Left lung (tissue), 10 donors: Measurements from ENCODE around the gene GPR142. TPM values are rescaled to one million over a fixed set of nuclear protein-coding genes. Genes with fewer than 3 reads are reported as not detected.

Source experiments
- ATAC-seq: fragments of 200-7000 bp; cut with Tn5 transposase; one replicate; pipeline ENCODE4 v1.9.1; 2020; ENCODE audit warnings: moderate library complexity
- DNase-seq, 4 donors: peaks; one replicate each; pipeline ENCODE4 v3.0.0-alpha.2; 2013 to 2020
- H3K27ac ChIP-seq, 2 donors: fragments of 200-600 bp; sonication (generic) in 1 of 2; one replicate each; pipeline versions ENCODE4 v1.5.0 to v1.8.0; 2020 to 2021
- H3K27me3 ChIP-seq, 2 donors: fragments of 200-600 bp; sonication (generic) in 1 of 2; one replicate each; pipeline versions ENCODE4 v1.5.0 to v1.8.0; 2020 to 2021
- H3K36me3 ChIP-seq, 2 donors: fragments of 200-600 bp; sonication (generic) in 1 of 2; one replicate each; pipeline versions ENCODE4 v1.5.0 to v1.8.0; 2020 to 2021
- H3K4me1 ChIP-seq, 2 donors: fragments of 200-600 bp; one replicate each; pipeline ENCODE4 v1.8.0; 2021
- H3K4me3 ChIP-seq, 2 donors: fragments of 200-600 bp; sonication (generic) in 1 of 2; one replicate each; pipeline versions ENCODE4 v1.5.0 to v1.8.0; 2020 to 2021; ENCODE audit warnings: mild to moderate bottlenecking in 1 of 2
- H3K9me3 ChIP-seq, 2 donors: fragments of 200-600 bp; sonication (generic) in 1 of 2; one replicate each; pipeline versions ENCODE4 v1.5.0 to v1.8.0; 2020 to 2021
- intact Hi-C, 2 donors: fragments of 100-400 bp; cut with DNase I; formaldehyde crosslinking; loops; one replicate each; pipeline versions ENCODE4 v1.11.2 to v1.14.2; 2022
- polyA plus RNA-seq, 6 donors: library from polyadenylated mRNA; unstranded; fragments of 120-200 nt; gene quantifications; one replicate each; pipeline ENCODE4 v1.2.1, GENCODE V29; 2013; ENCODE audit not compliant: insufficient read length in 6 of 6
- total RNA-seq, 2 donors: library from RNA; stranded (reverse); fragmentation: NEBNext Ultra II Directional; extraction: Animal tissue kit (Norgen Biotek cat#: 25700); gene quantifications; one replicate each; pipeline ENCODE4 v1.2.1, GENCODE V29; 2021
- TF ChIP-seq, protein P1 (sequence below), 2 donors: fragments of 200-600 bp; sonication (generic) in 1 of 2; IDR thresholded peaks; one replicate each; pipeline versions ENCODE4 v1.5.0 to v1.8.0; 2021; ENCODE audit warnings: antibody characterized with exemption in 2 of 2
- donor health status: DM: no; HTN: yes; CAD: no.
- donor health status: DM: no; HTN: no; CAD: no.

GPR142 gene
- total and polyA plus RNA-seq, 8 donors: 0.08 TPM; not detected in 6

DNA sequence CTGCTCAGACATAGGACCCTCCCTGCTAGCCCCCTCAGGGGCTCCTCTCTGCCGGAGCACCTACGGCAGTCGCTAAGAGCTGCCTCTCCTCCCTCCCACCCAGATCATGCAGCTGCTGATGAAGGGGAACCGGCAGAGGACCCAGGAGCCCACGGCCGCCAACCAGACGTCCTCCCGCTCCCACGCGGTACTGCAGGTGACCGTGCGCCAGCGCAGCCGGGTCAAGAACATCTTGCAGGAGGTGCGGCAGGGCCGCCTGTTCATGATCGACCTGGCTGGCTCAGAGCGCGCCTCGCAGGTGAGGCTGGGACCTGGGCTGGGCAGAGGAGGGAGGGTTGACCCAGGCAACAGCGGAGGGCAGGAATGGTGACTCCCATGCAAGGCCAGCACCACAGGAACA, 22.6 kb upstream of the GPR142 start:
- no peak overlapping the region for H3K27ac ChIP-seq
- peaks cover 0 to 74% of the 10 kb centered on the region in 2 donors for H3K27me3 ChIP-seq
- TF ChIP-seq, protein P1, sequence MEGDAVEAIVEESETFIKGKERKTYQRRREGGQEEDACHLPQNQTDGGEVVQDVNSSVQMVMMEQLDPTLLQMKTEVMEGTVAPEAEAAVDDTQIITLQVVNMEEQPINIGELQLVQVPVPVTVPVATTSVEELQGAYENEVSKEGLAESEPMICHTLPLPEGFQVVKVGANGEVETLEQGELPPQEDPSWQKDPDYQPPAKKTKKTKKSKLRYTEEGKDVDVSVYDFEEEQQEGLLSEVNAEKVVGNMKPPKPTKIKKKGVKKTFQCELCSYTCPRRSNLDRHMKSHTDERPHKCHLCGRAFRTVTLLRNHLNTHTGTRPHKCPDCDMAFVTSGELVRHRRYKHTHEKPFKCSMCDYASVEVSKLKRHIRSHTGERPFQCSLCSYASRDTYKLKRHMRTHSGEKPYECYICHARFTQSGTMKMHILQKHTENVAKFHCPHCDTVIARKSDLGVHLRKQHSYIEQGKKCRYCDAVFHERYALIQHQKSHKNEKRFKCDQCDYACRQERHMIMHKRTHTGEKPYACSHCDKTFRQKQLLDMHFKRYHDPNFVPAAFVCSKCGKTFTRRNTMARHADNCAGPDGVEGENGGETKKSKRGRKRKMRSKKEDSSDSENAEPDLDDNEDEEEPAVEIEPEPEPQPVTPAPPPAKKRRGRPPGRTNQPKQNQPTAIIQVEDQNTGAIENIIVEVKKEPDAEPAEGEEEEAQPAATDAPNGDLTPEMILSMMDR (IDR thresholded peaks at IDR 0.05): no peak
- no peak for DNase-seq
- H3K4me3 ChIP-seq: no peak overlapping the region
- intact Hi-C loops: no loop called here
- no peaks in the 10 kb centered on the region for H3K4me1 ChIP-seq
- no peak for ATAC-seq
- no peaks in the 10 kb centered on the region for H3K36me3 ChIP-seq
- no peaks in the 10 kb centered on the region for H3K9me3 ChIP-seq

DNA sequence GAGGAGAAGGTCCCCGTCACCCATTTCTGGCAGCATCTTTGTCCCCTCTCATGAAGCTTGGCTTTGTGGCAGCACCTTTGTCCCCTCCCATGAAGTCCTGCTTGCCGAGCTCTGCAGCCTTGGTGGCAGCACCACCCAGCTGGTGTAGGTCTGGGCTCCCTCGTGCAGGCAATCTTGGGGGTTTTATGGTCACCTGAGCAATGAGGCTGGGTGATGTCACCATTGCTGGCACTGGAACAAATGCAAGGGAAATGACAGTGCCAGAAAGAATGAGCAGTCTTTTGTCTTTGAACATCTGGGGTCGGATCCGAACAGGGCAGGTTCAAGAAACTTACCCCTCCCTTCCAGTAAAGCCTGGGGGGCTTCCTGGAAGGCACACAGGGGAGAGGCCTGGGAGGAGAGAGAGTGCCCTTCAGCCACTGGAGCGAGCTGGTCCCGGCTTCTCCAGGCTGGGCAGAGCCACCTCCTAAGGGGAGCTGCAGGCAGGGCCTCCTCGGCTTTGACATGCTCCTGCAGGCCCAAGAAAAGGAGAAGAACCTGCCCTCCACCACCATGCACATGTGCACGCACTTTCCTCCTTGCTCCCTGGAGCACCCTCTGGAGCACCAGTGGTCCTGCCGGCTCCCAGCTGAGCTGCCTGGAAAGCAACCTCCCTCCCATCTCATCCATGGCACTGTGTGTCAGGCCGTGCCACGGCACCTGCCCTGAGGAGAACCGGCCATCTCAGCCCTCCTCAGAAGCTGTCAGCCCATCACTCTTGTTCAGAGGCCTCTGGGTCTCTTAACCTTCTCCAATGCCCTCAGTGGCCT, 21.7 kb upstream of the GPR142 start:
- intact Hi-C loops: no loop called here
- Histone ChIP-seq H3K27ac (no peak overlapping the region), H3K27me3 (peaks cover 0 to 77% of the 10 kb centered on the region in 2 donors), H3K36me3 (no peaks in the 10 kb centered on the region), H3K4me3 (no peak overlapping the region), H3K4me1 (no peaks in the 10 kb centered on the region), H3K9me3 (no peaks in the 10 kb centered on the region)
- TF ChIP-seq, protein P1 (IDR thresholded peaks at IDR 0.05): no peak
- no peak for DNase-seq
- ATAC-seq: no peak

DNA sequence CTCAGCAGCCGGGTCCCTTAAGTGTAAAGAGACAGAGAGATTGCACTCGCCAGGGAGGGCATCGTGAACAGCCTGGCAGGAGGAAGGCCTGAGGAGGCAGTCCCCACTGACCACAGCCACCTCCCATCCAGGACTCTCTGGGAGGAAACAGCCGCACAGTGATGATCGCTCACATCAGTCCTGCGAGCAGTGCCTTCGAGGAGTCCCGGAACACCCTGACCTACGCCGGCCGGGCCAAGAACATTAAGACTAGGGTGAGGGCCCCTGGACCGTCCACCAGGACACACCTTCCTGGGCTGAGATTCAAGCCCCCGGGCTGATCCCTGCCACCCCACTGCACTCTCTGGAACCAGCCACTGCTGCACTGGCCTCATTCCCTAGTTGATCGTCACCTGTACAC, 19.7 kb upstream of the GPR142 start:
- H3K9me3 ChIP-seq: no peaks in the 10 kb centered on the region
- H3K4me1 ChIP-seq: no peaks in the 10 kb centered on the region
- TF ChIP-seq, protein P1 (IDR thresholded peaks at IDR 0.05): no peak
- no peaks in the 10 kb centered on the region for H3K36me3 ChIP-seq
- H3K27me3 ChIP-seq: peaks cover 16 to 77% of the 10 kb centered on the region in 2 donors
- ATAC-seq (no peak), DNase-seq (no peak)
- intact Hi-C loops: no loop called here
- H3K27ac ChIP-seq: no peak overlapping the region
- H3K4me3 ChIP-seq: no peak overlapping the region

DNA sequence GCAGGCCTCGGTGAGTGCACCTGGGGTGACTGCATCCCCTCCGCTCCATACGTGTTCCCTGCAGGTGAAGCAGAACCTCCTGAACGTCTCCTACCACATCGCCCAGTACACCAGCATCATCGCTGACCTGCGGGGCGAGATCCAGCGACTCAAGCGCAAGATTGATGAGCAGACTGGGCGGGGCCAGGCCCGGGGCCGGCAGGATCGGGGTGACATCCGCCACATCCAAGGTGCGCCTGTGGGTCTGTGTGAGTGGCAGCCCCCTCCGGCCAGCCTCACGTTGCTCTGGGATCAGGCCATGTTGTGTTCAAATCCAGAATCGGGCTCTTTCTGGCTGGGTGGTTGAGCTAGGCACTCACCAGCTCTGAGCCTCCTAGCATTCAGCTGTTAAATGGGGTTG, 18.2 kb upstream of the GPR142 start:
- ATAC-seq: no peak
- intact Hi-C loops: no loop called here
- peaks cover 24 to 77% of the 10 kb centered on the region in 2 donors for H3K27me3 ChIP-seq

DNA sequence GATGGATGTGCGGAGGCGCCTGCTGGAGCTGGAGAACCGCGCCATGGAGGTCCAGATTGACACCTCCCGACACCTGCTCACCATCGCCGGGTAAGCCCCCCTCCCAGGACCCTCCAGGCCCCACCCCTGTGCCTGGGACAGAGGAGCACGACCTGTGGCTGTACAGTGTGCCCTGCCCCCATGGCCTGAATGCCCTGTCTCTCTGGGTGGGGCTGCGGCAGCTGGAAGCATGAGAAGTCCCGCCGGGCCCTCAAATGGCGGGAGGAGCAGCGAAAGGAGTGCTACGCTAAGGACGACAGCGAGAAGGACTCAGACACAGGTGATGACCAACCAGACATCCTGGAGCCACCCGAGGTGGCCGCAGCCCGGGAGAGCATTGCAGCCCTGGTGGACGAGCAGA, 16.8 kb upstream of the GPR142 start:
- Histone ChIP-seq H3K4me1 (no peaks in the 10 kb centered on the region), H3K9me3 (no peaks in the 10 kb centered on the region), H3K36me3 (no peaks in the 10 kb centered on the region), H3K27ac (no peak overlapping the region), H3K4me3 (no peak overlapping the region), H3K27me3 (peaks cover 32 to 81% of the 10 kb centered on the region in 2 donors)
- ATAC-seq (no peak), DNase-seq (no peak)
- TF ChIP-seq, protein P1 (IDR thresholded peaks at IDR 0.05): no peak
- intact Hi-C loops: loop anchor here in 1 of 2 donors (10.0 kb wide), 2 partner anchors 46 to 146 kb away; partner anchors contain the start of gene RPL38

More for the DNA sequence above, 18.2 kb upstream of the GPR142 start:
- Histone ChIP-seq H3K27ac (no peak overlapping the region), H3K4me3 (no peak overlapping the region), H3K36me3 (no peaks in the 10 kb centered on the region), H3K4me1 (no peaks in the 10 kb centered on the region), H3K9me3 (no peaks in the 10 kb centered on the region)
- DNase-seq: no peak
- TF ChIP-seq, protein P1 (IDR thresholded peaks at IDR 0.05): no peak
